HPDE6-E6E7 (cell line): ENCODE data around the gene PTPRM.

Experiments used
- DNase-seq: peaks from one replicate; pipeline ENCODE4 v3.0.0; 2011; ENCODE audit warnings: missing footprints; ENCODE audit errors: extremely low spot score

PTPRM gene

DNA sequence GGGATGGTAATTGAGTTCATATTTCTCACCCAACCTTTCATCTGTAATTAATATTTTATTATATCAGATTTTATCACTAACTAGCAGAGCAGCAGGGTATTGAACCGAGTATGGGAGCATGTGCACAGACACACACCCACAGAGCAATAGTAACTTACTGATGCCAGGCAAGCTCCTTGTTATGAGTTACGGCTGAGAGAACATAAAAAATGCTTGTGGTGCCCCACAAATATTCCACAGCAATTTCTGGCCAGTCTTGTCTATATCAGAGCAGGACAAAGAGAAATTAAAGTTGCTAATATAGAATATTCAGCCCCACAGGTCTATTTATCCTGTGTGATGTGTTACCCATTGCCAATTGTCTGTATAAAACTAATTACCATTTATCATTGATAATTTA lies 540.3 kb downstream of the PTPRM start:
- DNase-seq = no peak

DNA sequence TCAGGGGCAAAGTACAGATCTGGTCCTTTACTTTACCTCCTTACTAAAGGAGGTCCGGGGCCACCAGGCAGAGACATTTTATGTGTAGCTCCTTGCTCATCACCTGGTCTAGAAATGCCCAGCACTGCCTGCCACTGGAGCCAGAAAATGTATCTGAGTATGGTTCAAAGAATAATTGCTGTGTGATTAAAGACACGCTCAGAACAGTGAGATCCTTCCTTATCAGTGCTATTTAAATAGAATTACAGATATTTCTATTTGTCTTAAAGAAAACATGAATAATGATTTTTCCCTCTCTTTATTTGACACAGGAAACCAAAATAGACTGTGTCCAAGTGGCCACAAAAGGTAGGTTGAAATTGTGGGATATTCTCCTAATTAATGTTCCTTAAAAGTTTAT lies 547.4 kb downstream of the PTPRM start:
- DNase-seq = no peak

DNA sequence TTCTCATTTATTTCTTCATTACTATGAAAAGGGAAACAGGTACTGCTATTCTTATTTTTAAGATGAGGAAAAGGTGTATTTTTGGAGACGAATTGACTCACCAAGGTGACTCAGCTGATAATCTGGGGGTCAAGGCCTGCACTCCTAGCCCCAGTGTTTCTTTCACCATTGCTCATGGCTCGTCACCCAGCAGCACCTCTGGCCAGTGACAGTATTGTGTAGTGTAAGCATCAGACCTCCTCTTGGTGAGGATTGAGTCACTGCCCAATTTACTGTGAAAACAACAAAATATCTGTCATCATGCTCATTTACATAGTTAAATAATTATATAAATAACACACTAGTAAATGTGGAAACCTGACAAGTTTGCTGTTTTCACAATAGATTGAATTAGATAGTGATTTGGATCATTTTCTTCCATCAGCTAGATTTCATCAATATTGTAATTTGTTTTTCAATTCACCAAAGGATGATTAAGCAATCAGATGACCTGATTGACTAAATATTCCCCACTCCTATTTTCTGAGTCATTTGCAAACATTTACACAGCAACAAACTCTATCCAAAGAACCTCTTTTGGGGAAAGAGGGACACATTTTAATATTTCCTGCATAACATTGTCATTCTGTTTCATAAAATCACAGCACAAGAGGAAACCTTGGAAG lies 549.4 kb downstream of the PTPRM start:
- DNase-seq = peak; percentile 76

DNA sequence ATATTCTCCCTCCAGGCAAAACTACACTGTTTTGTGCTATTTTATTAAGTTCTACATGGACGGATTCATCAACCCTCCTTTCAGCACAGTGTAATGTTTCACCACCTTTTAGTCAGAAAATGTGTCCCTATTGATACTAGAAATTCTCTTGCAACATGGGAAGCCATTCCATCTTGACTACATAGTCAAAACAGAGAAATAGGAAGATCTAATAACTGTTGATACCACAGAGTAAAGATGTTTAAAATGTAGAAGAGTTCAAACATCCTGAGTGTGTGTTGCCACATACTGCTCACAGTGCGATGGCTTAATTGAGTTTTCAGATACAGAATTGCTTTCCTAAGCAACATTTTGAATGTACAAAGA lies 549.9 kb downstream of the PTPRM start:
- no peak for DNase-seq

DNA sequence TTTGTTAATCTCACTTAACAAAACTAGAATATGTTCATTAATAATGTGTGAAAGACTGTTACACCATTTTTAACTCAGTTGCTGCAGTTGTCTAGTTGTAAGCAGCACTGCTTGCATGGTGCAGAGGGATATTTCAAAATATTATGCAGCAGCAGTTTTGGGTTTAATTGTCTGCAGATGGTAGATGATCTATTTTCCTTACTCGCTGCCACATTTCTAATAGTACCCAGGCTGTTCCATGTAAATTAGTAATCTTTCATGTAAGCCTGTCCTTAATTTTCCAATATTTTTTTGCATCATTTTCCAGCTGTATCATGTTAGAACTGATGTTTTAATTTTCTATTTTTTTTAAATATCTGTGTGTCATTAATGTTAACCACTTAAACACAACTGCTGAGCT lies 554.0 kb downstream of the PTPRM start:
- DNase-seq = no peak

DNA sequence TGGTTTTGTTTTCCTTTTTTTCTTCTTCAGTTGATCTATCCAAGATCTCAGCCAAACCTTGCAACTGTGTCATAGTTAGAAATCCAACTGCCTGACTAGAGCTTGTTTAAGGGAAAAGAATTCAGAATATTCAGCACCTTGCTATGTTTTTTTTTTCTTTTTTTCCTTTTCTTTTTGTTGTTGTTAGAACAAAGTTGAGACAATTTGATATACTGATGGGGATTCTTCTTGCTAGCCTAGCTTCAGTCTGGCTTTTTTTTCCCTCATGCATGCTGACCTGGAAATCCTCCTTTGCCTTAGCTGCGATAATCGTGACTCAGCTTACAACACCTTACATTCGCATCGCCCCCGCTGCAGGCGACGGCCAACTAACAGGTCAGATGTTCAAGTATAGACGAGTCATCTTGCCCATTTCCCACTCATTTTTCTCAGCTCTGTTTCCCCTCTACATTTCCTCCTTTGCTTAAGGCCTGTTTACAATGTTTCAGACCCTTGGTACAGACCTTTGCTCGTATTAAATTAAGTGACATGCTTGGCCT lies 554.9 kb downstream of the PTPRM start:
- DNase-seq = peak; percentile 57

DNA sequence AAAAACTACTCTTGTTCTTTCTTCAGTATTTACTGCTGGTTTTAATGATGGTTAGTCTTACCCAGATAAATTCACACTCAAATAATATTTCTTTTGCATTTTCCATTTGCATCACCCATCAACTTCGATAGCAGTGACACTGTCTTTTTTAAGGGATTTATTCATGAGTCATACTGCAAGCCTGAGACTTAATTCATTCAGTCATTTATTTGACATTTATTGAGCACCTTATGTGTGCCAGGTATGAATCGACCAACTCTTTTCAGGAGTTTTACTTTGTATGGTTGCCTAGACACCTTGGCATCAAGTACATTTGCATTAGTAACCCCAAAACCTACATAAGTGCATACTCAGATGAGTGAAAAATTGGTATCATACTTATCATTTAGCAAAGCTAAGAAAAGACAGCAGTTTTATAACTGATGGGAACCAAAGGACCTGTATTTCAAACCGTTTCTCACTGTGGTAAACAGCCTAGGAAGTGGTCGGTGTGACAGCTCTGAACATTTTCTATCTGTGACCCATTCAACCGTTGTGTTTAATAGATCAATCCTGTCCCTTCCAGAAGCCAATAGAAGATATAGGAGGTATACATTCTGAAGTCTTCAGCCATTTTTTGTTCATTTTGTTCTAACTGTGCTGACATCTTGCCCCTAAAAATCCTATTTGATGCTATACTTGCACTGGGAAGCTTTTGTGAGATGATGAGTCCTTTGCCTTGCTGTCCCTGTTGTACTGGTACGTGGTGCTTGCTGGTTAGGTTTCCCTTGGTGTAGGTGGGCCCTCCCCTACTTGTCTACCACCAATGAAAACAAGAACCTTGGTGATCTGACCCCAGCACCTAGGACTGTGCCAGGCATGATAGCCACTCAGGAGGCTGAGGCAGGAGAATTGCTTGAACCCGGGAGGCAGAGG lies 557.4 kb downstream of the PTPRM start:
- DNase-seq = no peak

DNA sequence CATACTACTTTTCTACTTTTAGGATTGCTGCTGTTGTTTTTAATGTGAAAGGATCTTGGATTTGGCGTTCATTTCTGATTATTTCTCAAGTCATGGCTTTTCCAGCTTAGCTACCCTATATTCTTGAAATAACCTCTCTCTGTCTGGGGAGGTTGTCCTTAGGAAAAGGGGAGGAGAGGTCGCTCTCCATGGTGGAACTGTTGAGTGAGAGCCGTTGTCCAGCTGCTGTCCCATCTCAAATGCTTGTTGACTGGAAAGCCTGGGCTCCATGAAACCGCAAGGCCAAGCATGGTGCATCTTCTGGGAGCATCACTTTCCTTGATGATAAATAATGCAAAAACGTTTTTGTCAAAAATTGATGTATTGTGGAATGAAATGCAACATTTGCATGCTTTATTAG lies 563.0 kb downstream of the PTPRM start:
- DNase-seq = no peak

DNA sequence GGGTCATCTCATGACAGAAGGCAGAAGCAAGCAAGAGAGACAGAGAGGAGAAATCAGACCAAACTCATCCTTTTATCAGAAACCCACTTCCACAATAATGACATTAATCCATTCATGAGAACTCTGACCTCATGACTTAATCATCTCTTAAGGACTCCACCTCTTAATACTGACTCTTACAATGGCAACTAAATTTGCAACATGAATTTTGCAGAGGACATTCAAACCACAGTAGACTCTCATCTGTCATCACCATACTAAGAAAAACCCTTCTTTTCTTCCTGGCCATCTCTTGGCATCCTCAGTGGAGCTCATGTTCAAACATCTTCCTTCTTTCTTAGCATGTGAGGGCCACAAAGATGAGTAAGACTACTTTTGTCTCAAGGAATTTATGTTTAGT lies 565.9 kb downstream of the PTPRM start:
- no peak for DNase-seq

DNA sequence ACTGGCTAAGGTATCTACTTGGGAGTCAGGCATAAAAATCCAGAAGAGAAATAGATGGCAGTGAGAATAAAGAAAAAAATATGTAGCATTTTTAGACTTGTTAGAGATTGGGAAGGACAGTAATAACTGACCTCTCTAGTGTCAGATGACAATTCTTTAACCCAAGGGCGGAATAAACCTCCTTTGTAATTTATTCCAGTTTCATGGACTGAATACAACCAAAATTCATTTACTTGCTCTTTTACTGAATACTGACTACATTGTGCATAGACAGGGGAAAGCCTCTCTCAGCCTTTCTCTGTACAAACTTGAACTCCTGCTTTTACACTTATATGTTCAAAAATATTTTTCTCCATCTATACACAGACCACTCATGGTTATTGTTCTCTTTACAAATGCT lies 566.8 kb downstream of the PTPRM start:
- no peak for DNase-seq

DNA sequence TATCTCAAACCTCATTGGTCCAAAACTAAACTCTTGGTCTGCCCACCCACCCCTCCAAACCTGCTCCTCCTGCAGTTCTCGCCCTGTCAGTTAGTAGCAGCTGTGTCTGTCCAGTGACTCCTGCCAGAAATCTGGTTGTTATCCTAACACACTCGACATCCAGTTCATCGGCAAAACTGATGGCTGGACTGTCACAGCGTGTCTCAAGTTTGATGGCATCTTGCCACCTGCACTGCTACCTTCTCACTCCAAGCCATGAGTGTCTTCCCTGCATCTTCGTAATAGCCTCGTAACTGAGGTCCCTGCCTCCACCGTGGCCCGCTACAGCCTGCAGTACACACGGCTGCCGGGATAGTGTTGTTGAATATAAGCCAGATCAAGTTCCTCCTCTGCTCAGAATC lies 572.0 kb downstream of the PTPRM start:
- no peak for DNase-seq

DNA sequence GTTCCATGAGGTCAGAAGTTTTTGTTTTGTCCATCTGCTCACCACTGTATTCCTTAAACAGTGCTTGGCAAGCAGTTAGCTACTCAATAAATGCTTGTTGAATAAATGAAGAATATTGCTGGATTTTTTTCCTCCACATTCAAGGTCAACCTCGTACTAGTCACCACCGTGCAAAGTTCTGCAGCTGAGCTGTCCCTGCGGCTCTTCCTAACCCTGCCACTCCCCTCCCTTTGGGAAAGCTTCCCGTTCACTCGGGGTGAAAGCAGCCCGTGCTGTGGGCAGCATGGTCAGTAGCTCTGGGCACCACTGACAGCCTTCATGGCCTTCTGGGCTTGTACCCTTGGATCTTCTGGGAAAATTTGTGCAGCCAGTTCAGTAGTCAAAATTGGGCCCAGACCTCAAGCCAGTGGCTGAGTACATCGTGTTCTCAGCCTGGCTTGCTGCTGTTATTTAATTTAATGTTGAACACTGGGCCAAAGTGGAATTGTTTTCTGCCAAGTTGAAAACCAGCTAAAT lies 572.8 kb downstream of the PTPRM start:
- DNase-seq = no peak

DNA sequence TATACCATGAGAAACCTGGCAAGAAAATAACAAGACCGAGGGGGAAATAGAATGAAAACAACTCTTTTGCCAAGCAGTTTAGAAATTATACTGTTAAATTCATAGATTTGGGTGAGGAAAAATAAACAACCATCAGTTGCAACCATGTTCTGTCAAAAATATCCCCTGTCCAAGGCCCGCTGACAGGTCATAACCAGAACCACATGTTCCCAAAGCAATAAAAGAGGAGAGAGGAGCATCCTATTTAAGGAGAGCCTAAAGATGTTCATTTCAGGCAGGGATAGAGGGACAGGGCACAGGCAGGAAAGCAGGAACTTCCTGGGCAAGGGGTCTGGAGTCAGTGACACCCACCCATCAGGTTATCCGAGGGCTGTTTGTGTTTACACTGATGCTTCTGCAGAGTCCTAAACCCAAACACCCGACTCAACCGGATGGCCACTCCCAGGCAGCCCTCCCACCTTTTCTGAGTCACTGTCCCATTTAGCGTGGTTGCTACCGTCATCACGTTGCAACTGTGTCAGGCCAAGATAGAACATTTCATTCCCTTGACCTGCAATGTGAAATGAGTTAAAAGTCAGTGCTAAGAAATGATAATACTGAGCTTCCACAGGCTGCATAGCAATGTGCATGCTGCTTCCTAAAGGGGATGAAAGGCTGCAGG lies 573.9 kb downstream of the PTPRM start:
- DNase-seq = peak; percentile 34

DNA sequence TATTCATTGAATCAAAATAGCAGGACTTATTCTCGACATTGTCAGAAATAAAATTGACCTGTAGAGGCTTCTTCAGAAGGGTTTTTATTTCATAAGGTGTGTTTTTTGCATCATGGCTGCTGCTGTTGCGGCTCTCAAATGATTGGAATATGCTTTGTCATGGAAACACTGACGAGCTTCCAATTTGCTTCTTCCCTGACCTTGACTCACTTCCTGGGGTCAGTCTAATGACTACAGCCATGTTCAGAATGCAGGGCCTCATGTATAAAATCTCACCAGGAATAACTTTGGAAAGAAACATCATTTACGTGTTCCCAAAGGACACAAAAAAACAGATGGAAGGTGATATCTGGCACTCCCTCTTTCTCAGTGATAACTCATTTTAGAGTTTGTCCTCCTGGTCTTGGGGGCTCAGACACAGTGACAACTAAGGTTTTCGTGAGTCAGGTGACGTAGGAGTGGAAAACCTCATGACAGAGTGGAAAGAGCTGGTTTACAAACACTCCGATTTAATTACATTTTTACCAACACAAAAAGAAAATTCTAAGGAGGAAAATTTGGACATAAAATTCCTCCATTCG lies 575.1 kb downstream of the PTPRM start:
- no peak for DNase-seq

DNA sequence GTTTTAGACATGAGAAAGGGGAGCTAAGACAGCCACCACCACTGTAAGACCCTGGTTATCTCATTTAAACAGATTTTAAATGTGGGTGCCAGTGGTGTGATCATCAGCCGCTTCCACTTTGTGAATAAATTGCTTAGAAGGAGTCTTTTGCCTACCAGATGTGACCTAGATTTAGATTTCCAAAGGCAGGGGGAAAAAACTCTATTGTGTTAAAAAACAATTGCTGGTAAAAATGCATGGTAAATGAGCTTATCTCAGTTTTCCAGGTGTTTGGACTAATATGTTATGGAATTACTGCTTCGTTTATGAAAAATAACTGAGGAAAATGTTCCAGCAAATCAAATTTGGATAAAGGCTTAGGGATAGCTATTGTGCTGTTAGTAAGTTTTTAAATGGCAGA lies 575.8 kb downstream of the PTPRM start:
- DNase-seq = no peak

DNA sequence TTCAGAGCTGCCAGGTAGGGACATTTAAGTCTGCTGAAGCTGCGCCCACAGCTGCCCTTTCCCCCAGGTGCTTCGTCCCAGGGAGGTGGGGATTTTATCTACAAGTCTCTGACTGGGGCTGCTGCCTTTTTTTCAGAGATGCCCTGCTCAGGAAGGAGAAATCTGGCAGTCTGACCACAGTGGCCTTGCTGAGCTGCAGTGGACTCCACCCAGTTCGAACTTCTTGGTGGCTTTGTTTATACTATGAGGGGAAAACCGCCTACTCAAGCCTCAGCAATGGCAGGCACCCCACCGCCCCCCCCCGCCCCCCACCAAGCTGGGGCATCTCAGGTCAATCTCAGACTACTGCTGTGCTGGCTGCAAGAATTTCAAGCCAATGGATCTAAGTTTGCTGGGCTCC lies 584.1 kb downstream of the PTPRM start:
- no peak for DNase-seq

DNA sequence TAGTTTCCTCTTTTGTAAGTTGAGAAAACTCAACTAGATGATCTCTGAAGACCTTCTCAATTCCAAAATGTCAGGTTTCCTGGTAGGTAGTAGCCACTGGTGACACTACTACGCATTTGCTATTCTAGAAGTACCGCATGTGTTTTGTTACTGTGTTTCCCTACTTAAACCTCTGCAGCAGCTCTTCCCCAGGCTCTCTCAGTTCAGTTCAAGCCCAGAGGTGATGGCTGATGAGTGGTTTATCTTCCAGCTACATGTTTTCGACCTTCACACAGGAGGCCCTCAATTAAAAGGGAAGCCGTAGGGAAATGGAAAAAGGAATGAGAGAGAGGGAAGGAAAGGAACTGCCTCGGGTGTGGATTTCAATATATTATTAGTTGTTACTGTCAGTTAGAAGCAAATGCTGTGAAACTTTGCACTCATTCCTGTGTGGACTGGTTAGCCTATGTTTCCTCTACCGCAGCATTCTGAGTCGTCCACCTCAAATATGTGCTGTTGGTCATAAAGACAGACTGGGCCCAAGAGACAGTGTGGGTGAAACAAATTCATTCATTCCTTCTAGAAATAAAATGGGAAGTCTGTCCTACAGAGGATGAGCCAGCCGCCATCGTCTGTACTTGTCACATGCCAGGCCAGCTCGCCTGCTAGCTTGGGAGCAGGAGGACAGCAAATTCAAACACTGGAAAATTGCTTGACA lies 586.9 kb downstream of the PTPRM start:
- DNase-seq = no peak

DNA sequence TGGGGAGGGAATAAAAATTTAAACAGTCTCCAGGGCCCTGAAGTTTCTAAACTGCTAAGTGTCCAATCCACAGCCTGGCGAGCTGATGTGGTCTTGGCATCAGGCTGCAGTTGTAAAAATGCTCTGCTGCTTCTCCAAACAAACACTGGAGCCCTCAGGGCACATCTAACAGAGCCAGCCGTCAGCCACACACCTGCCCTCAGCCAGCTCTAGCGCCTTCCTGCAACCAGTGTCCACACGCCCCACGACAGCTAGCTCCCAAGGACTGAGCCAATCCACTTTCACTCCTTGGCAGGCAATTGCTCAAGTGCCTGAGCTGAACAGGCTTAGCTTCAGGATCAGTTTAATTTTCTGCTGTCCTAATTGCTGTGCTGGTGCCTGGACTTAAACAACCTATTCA lies 595.7 kb downstream of the PTPRM start:
- no peak for DNase-seq

DNA sequence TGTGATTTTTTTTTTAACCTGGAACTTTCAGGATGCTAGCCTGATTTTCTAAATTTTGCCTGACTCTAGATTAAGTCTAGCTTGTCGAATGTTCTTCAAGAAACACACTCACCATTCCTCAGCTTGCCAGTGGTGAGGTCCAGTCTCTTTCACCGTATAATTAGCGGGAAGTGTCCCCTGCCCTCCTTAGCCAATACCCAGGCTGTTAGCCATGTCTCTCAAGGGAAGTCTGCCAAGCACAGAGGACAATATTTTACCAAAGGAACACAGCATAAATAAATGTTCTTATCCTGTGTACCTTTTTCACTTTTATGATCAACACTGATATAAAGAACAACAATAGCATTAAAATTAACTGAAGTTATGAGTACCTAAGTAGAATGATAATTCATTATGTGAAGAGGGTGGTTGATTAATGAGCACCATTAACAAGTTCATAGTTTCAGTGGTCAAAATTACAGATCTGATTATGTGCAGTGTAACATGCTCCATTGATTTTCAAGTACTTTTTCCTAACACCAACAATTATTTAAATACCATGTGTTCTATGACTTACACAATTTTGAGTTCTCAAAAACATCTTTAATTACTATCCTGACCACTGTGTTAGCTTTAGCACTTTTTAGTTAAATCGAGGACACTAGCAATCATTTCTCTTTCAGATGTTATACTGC lies 596.3 kb downstream of the PTPRM start:
- no peak for DNase-seq

DNA sequence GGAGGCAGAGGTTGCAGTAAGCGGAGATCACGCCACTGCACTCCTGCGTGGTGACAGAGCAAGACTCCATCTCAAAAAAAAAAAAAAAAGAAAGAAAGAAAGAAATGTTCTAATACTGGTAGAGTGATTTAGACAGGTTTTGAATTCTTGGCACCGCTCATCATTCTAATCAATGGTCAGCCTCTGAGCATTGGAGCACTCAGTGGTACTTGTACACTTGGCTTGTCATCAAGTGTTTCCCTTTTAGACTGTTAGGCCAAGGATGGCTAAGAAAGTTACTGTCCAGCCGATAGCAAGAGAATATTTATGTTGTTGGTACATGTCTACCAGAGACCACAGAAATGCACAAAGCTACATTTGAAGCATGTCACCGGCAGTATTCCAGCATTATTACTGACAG lies 598.0 kb downstream of the PTPRM start:
- no peak for DNase-seq

DNA sequence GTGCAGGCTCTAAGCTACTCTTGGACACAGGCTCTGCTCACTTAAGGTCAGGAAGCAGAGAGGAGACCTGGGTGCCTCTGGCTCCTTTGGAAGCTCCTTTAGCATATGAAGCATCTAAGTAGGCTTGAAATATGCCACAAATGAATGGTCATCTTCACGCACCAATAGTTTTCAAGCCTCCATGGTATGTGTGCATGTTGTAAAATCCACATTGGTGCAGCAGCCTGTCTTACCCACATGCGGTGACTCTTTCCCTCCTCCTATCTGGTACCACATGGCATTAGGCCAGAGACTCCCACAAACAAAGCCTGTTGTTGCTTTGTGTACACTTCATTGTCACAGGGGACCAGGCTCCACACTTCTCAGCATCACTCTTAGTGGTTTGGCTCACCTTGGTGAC lies 599.9 kb downstream of the PTPRM start:
- DNase-seq = no peak
